K562 (cell line): ENCODE results near the gene TLX2. TPM values are rescaled to one million over a fixed set of nuclear protein-coding genes. Genes with fewer than 3 reads are reported as not detected.

ENCODE experiments used
- ATAC-seq: fragments of 200-7000 bp; cut with Tn5 transposase; 3 replicates; pipeline ENCODE4 v1.9.1; 2020; ENCODE audit warnings: moderate library complexity
- BruUV-seq: library from RNA; stranded (reverse); fragments of 400-500 nt; replicated peaks from 2 replicates; lab custom pipeline; 2021; lab: Mats Ljungman, UMichigan
- CTCF ChIA-PET: fragments of 300-600 bp; formaldehyde crosslinking; extraction: SDS; loops from one replicate; lab custom pipeline; 2021; ENCODE audit warnings: low intra/inter-chr PET ratio; lab: Yijun Ruan, JAX
- POLR2A ChIA-PET: fragments of 300-600, 350-650 bp; sonication (Branson Sonifier 250); formaldehyde crosslinking; extraction: SDS; loops from one replicate; lab custom pipeline; 2021; ENCODE audit warnings: antibody characterized with exemption, inconsistent platforms; lab: Yijun Ruan, JAX
- DNase-seq, 4 experiments: peaks; one replicate each; pipeline versions ENCODE4 v3.0.0 to v3.0.0-alpha.2; 2011 to 2018; ENCODE audit warnings: low spot score in 3 of 4, mixed read lengths in 3 of 4; ENCODE audit errors: extremely low read depth in 1 of 4
- FAIRE-seq: peaks from 2 replicates; lab custom pipeline; 2011; peaks lifted over from hg19 to GRCh38; lab: Jason Lieb, UNC
- H2AFZ ChIP-seq: 2 replicates; pipeline ENCODE4 v1.6.0; 2011; ENCODE audit warnings: low read depth, low read length, control low read depth, inconsistent platforms
- H3K27ac ChIP-seq: fragments of 200-600 bp; 3 replicates; pipeline ENCODE4 v1.8.0; 2011; ENCODE audit warnings: low read depth, mild to moderate bottlenecking, control low read depth, inconsistent platforms, low read length, moderate library complexity, mixed read lengths; ENCODE audit errors: extremely low read depth
- H3K27me3 ChIP-seq, 2 experiments: fragments of 300-600 bp in 1 of 2; 2 replicates in 1 of 2; 3 replicates in 1 of 2; pipeline versions ENCODE4 v1.6.0 to v1.8.0; 2011; ENCODE audit warnings: inconsistent platforms in 2 of 2, low read length in 2 of 2, mild to moderate bottlenecking in 1 of 2, mixed read lengths in 1 of 2, moderate library complexity in 1 of 2; ENCODE audit not compliant: control insufficient read depth in 2 of 2, insufficient read depth in 2 of 2
- H3K36me3 ChIP-seq: fragments of 300-600 bp; 3 replicates; pipeline ENCODE4 v1.8.0; 2011; ENCODE audit warnings: mild to moderate bottlenecking, low read length, inconsistent platforms; ENCODE audit not compliant: control insufficient read depth, insufficient read depth
- H3K4me1 ChIP-seq, 2 experiments: fragments of 200-600 bp in 1 of 2; replicated peaks in 1 of 2; 2 replicates in 1 of 2; 3 replicates in 1 of 2; pipeline versions ENCODE4 v1.5.1 to v1.8.0; 2011; ENCODE audit warnings: inconsistent platforms in 2 of 2, low read length in 2 of 2, mild to moderate bottlenecking in 1 of 2, mixed read lengths in 1 of 2, moderate library complexity in 1 of 2; ENCODE audit not compliant: control insufficient read depth in 2 of 2, insufficient read depth in 2 of 2
- H3K4me2 ChIP-seq: 2 replicates; pipeline ENCODE4 v1.6.1; 2011; ENCODE audit warnings: low read length, control low read depth, inconsistent platforms, mixed read lengths; ENCODE audit not compliant: insufficient read depth
- H3K4me3 ChIP-seq: fragments of 200-600 bp; sonication (generic), shearing (Covaris generic); 2 replicates; pipeline ENCODE4 v1.5.1; 2016; ENCODE audit warnings: control low read depth, inconsistent platforms
- H3K79me2 ChIP-seq: fragments of 200-600 bp; 3 replicates; pipeline ENCODE4 v1.8.0; 2011; ENCODE audit warnings: low read length, inconsistent platforms; ENCODE audit not compliant: control insufficient read depth, insufficient read depth
- H3K9ac ChIP-seq, 2 experiments: 2 replicates each; pipeline versions ENCODE4 v1.6.0 to v1.6.1; 2011; ENCODE audit warnings: low read depth in 2 of 2, low read length in 2 of 2, control low read depth in 1 of 2, inconsistent platforms in 1 of 2, mild to moderate bottlenecking in 1 of 2, mixed read lengths in 1 of 2; ENCODE audit not compliant: insufficient read depth in 1 of 2
- H3K9me1 ChIP-seq: one replicate; pipeline ENCODE4 v1.6.0; 2011; ENCODE audit warnings: inconsistent platforms, mild to moderate bottlenecking, low read length, moderate library complexity; ENCODE audit not compliant: control insufficient read depth, insufficient read depth
- H3K9me3 ChIP-seq: replicated peaks from 2 replicates; pipeline ENCODE4 v1.5.1; 2011; ENCODE audit warnings: low read depth, low read length, inconsistent platforms; ENCODE audit not compliant: control insufficient read depth, insufficient read depth
- H4K20me1 ChIP-seq: replicated peaks from 2 replicates; pipeline ENCODE4 v1.6.1; 2011; ENCODE audit warnings: low read length, inconsistent platforms, mixed read lengths; ENCODE audit not compliant: control insufficient read depth, insufficient read depth
- CREB3 ChIP-seq: fragments of 450-650 bp; conservative IDR thresholded peaks from 2 replicates; pipeline ENCODE4 v1.6.1; 2016; ENCODE audit warnings: missing genetic modification characterization, low read depth, mild to moderate bottlenecking, missing compliant biosample characterization, moderate library complexity
- DMBX1 ChIP-seq: fragments of 250-450 bp; sonication (Bioruptor Pico); IDR thresholded peaks from 2 replicates; pipeline ENCODE4 v1.8.0; 2022; ENCODE audit warnings: inconsistent platforms, mild to moderate bottlenecking, moderate library complexity, borderline replicate concordance
- FOXK2 ChIP-seq, 2 experiments: fragments of 450-650 bp; IDR thresholded peaks in 1 of 2; conservative IDR thresholded peaks in 1 of 2; 2 replicates each; pipeline ENCODE4 v1.6.1; 2016; ENCODE audit warnings: low read depth in 2 of 2, mild to moderate bottlenecking in 1 of 2
- NEUROD1 ChIP-seq: fragments of 150-350 bp; IDR thresholded peaks from 2 replicates; pipeline ENCODE4 v1.6.1; 2014; ENCODE audit warnings: borderline replicate concordance, low read length, low read depth; ENCODE audit not compliant: partially characterized antibody
- PHF20 ChIP-seq: fragments of 450-650 bp; IDR thresholded peaks from 2 replicates; pipeline ENCODE4 v1.6.1; 2018; ENCODE audit not compliant: partially characterized antibody
- SIX5 ChIP-seq, 2 experiments: IDR thresholded peaks; 2 replicates each; pipeline ENCODE4 v1.6.1; 2011; ENCODE audit warnings: low read length in 2 of 2, borderline replicate concordance in 1 of 2, low read depth in 1 of 2, mild to moderate bottlenecking in 1 of 2, moderate library complexity in 1 of 2; ENCODE audit not compliant: insufficient read depth in 1 of 2
- SRSF9 ChIP-seq: fragments of 200-400 bp; formaldehyde crosslinking; IDR thresholded peaks from 2 replicates; pipeline ENCODE4 v1.6.1; 2017; ENCODE audit warnings: low read depth, low read length, borderline replicate concordance
- ZNF134 ChIP-seq: fragments of 250-450 bp; sonication (Bioruptor Pico); conservative IDR thresholded peaks from 2 replicates; pipeline ENCODE4 v1.4.0; 2020
- in situ Hi-C: fragments of 300-500 bp; cut with MboI; formaldehyde crosslinking; loops from 4 replicates; pipeline ENCODE4 v1.15.0; 2018; ENCODE audit warnings: inconsistent platforms, mixed read lengths
- intact Hi-C: fragments of 100-400 bp; cut with micrococcal nuclease; formaldehyde crosslinking; loops from 2 replicates; pipeline ENCODE4 v1.14.2; 2022
- polyA plus RNA-seq, 8 experiments: library from polyadenylated mRNA; depleted of rRNA in 4 of 8; stranded (reverse) in 5 of 8; unstranded in 3 of 8; fragments of >200 nt; fragmentation: Nextera tagmentation in 2 of 8; fragmentation: Illumina TruSeq in 1 of 8; extraction: Ambion mirVana in 2 of 8; extraction: Trizol in 1 of 8; gene quantifications; 2 replicates each; pipeline versions ENCODE4 v1.2.1 to v1.2.3, GENCODE V29; 2011 to 2014; ENCODE audit warnings: inconsistent platforms in 1 of 8, missing spikeins in 1 of 8
- total RNA-seq, 7 experiments: library from RNA; depleted of rRNA in 6 of 7; stranded (reverse); fragments of >200 nt in 6 of 7; fragmentation: Illumina TruSeq in 2 of 7; extraction: Trizol in 2 of 7; gene quantifications; 2 replicates each; pipeline versions ENCODE4 v1.2.1 to v1.2.3, GENCODE V29; 2011 to 2021; ENCODE audit warnings: low replicate concordance in 1 of 7
- TF ChIP-seq, protein P1 (sequence below): sonication (generic); formaldehyde crosslinking; IDR thresholded peaks from 2 replicates; pipeline ENCODE4 v1.8.1; 2022; ENCODE audit warnings: missing genetic modification reagents
- TF ChIP-seq, protein P2 (sequence below): fragments of 200-400 bp; formaldehyde crosslinking; IDR thresholded peaks from 2 replicates; pipeline ENCODE4 v1.6.1; 2017; ENCODE audit warnings: mild to moderate bottlenecking, low read depth, low read length, moderate library complexity

The TLX2 gene
- total and polyA plus RNA-seq, 9 of the 15 experiments (the other 6 are each of a cell fraction or from before 2014, with no cell fraction given): not detected

- H3K9me3 ChIP-seq: no peaks in the 10 kb centered on the region
- no peak overlapping the region for H3K4me2 ChIP-seq
- CTCF ChIA-PET: no interaction called here
- H2AFZ ChIP-seq: no peak overlapping the region
- FAIRE-seq: peak; percentile 26
- intact Hi-C loops: no loop called here
- TF ChIP-seq NEUROD1: no peak
- TF ChIP-seq, protein P1, sequence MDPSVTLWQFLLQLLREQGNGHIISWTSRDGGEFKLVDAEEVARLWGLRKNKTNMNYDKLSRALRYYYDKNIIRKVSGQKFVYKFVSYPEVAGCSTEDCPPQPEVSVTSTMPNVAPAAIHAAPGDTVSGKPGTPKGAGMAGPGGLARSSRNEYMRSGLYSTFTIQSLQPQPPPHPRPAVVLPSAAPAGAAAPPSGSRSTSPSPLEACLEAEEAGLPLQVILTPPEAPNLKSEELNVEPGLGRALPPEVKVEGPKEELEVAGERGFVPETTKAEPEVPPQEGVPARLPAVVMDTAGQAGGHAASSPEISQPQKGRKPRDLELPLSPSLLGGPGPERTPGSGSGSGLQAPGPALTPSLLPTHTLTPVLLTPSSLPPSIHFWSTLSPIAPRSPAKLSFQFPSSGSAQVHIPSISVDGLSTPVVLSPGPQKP (CRISPR knock-in tag): no peak
- no peak for TF ChIP-seq CREB3 (tag)
- TF ChIP-seq SIX5 (IDR thresholded peaks at IDR 0.05; ENCODE audit: borderline replicate concordance in 1 of 2, insufficient read depth in 1 of 2, low read depth in 1 of 2, low read length in 2 of 2): no peak
- no peak for TF ChIP-seq PHF20
- TF ChIP-seq ZNF134: no peak
- TF ChIP-seq DMBX1 (CRISPR knock-in tag): no peak
- no peak for TF ChIP-seq FOXK2 (conservative IDR thresholded peaks at IDR 0.05 in 1 of 2, IDR thresholded peaks at IDR 0.05 in 1 of 2; ENCODE audit: low read depth in 2 of 2)
- TF ChIP-seq, protein P2, sequence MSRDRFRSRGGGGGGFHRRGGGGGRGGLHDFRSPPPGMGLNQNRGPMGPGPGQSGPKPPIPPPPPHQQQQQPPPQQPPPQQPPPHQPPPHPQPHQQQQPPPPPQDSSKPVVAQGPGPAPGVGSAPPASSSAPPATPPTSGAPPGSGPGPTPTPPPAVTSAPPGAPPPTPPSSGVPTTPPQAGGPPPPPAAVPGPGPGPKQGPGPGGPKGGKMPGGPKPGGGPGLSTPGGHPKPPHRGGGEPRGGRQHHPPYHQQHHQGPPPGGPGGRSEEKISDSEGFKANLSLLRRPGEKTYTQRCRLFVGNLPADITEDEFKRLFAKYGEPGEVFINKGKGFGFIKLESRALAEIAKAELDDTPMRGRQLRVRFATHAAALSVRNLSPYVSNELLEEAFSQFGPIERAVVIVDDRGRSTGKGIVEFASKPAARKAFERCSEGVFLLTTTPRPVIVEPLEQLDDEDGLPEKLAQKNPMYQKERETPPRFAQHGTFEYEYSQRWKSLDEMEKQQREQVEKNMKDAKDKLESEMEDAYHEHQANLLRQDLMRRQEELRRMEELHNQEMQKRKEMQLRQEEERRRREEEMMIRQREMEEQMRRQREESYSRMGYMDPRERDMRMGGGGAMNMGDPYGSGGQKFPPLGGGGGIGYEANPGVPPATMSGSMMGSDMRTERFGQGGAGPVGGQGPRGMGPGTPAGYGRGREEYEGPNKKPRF: no peak
- no peak for TF ChIP-seq SRSF9
- TF ChIP-seq, all 486 proteins: peak for 0
- POLR2A ChIA-PET: interaction anchor here (0.5 to 1.5 kb wide), 3 partner anchors 9 to 148 kb away, joined by 3 to 4 read pairs (median 3); no protein-coding TSS in a partner anchor
- Histone ChIP-seq H3K79me2 (peaks cover 16% of the 10 kb centered on the region; the same call in 2 of the 3 replicates), H3K27me3 (no peaks in the 10 kb centered on the region), H3K36me3 (peaks cover 7% of the 10 kb centered on the region; the same call in 1 of the 3 replicates), H3K27ac (no peak overlapping the region), H3K9me1 (no peaks in the 10 kb centered on the region), H3K9ac (no peak overlapping the region), H4K20me1 (no peaks in the 10 kb centered on the region), H3K4me1 (peaks cover 25 to 66% of the 10 kb centered on the region in 2 experiments), H3K4me3 (no peak overlapping the region)
- no TSS peak for BruUV-seq
- DNase-seq (no peak), ATAC-seq (no peak)
- in situ Hi-C loops: no loop called here
Measured at GRCh38 chr2:74551530-74551929, 37.3 kb downstream of the TLX2 start.
